IMR-90 (cell line): ENCODE data around the gene MON1A. TPM values are rescaled to one million over a fixed set of nuclear protein-coding genes. Genes with fewer than 3 reads are reported as not detected.

Experiments
- ATAC-seq: fragments of 200-7000 bp; cut with Tn5 transposase; 2 replicates; pipeline ENCODE4 v1.9.1; 2020; ENCODE audit warnings: low read depth, mild to moderate bottlenecking, moderate library complexity
- BruUV-seq: library from RNA; stranded (reverse); fragments of 400-500 nt; replicated peaks from 2 replicates; lab custom pipeline; 2021; lab: Mats Ljungman, UMichigan
- CTCF ChIA-PET: fragments of 300-600 bp; formaldehyde crosslinking; extraction: SDS; loops from one replicate; lab custom pipeline; 2021; ENCODE audit warnings: antibody characterized with exemption; lab: Yijun Ruan, JAX
- POLR2A ChIA-PET: fragments of 300-600 bp; sonication (Branson Sonifier 250); formaldehyde crosslinking; loops from one replicate; lab custom pipeline; 2022; ENCODE audit warnings: antibody characterized with exemption; ENCODE audit not compliant: unreplicated experiment; lab: Charles Lee
- DNase-seq: peaks from one replicate; pipeline ENCODE4 v3.0.0; 2013
- H2AFZ ChIP-seq: replicated peaks from 2 replicates; pipeline ENCODE3; 2013; ENCODE audit warnings: low read length, mild to moderate bottlenecking; ENCODE audit not compliant: poor library complexity
- H2AK5ac ChIP-seq: 2 replicates; pipeline ENCODE4 v1.6.1; 2013; ENCODE audit warnings: low read depth, low read length, inconsistent platforms
- H2AK9ac ChIP-seq: replicated peaks from 2 replicates; pipeline ENCODE3; 2013; ENCODE audit warnings: mild to moderate bottlenecking, low read depth, low read length, moderate library complexity; ENCODE audit not compliant: poor library complexity
- H2BK120ac ChIP-seq: 2 replicates; pipeline ENCODE4 v1.6.1; 2013; ENCODE audit warnings: low read depth, low read length, inconsistent platforms
- H2BK15ac ChIP-seq: 3 replicates; pipeline ENCODE4 v1.6.1; 2013; ENCODE audit warnings: low read depth, low read length, inconsistent platforms
- H2BK20ac ChIP-seq: 2 replicates; pipeline ENCODE4 v1.6.1; 2013; ENCODE audit warnings: low read depth, mild to moderate bottlenecking, inconsistent platforms, low read length, moderate library complexity
- H2BK5ac ChIP-seq: 2 replicates; pipeline ENCODE4 v1.6.1; 2013; ENCODE audit warnings: mild to moderate bottlenecking, low read depth, low read length, inconsistent platforms; ENCODE audit not compliant: poor library complexity, severe bottlenecking
- H3K14ac ChIP-seq: replicated peaks from 2 replicates; pipeline ENCODE4 v1.6.1; 2013; ENCODE audit warnings: low read depth, low read length, inconsistent platforms
- H3K18ac ChIP-seq: 2 replicates; pipeline ENCODE4 v1.6.1; 2013; ENCODE audit warnings: low read depth, low read length, control low read depth
- H3K23ac ChIP-seq: 2 replicates; pipeline ENCODE4 v1.6.1; 2013; ENCODE audit warnings: low read depth, low read length, inconsistent platforms
- H3K27ac ChIP-seq: 2 replicates; pipeline ENCODE4 v1.5.1; 2013; ENCODE audit warnings: mild to moderate bottlenecking, control low read depth, low read length; ENCODE audit not compliant: insufficient read depth
- H3K27me3 ChIP-seq: 2 replicates; pipeline ENCODE4 v1.6.1; 2013; ENCODE audit warnings: low read length; ENCODE audit not compliant: control insufficient read depth, insufficient read depth
- H3K36me3 ChIP-seq: 2 replicates; pipeline ENCODE4 v1.6.1; 2013; ENCODE audit warnings: low read length, mixed read lengths; ENCODE audit not compliant: control insufficient read depth, insufficient read depth
- H3K4ac ChIP-seq: 2 replicates; pipeline ENCODE4 v1.6.1; 2013; ENCODE audit warnings: low read depth, low read length, inconsistent platforms
- H3K4me1 ChIP-seq: 2 replicates; pipeline ENCODE4 v1.6.1; 2013; ENCODE audit warnings: low read length, mixed read lengths; ENCODE audit not compliant: control insufficient read depth, insufficient read depth
- H3K4me2 ChIP-seq: 2 replicates; pipeline ENCODE4 v1.6.1; 2013; ENCODE audit warnings: low read depth, mild to moderate bottlenecking, control low read depth, low read length, moderate library complexity
- H3K4me3 ChIP-seq: 2 replicates; pipeline ENCODE4 v1.5.1; 2013; ENCODE audit warnings: low read depth, mild to moderate bottlenecking, control low read depth, low read length, moderate library complexity; ENCODE audit not compliant: insufficient read depth
- H3K56ac ChIP-seq: 2 replicates; pipeline ENCODE4 v1.6.1; 2013; ENCODE audit warnings: low read length, inconsistent platforms; ENCODE audit not compliant: insufficient read depth; ENCODE audit errors: extremely low read depth
- H3K79me1 ChIP-seq, 2 experiments: 2 replicates each; pipeline ENCODE4 v1.6.1; 2013; ENCODE audit warnings: low read length in 2 of 2, inconsistent platforms in 1 of 2, low read depth in 1 of 2
- H3K9ac ChIP-seq: 2 replicates; pipeline ENCODE4 v1.6.1; 2013; ENCODE audit warnings: low read depth, low read length, control low read depth
- H3K9me1 ChIP-seq: 2 replicates; pipeline ENCODE4 v1.6.1; 2013; ENCODE audit warnings: low read length, inconsistent platforms; ENCODE audit not compliant: insufficient read depth
- H3K9me3 ChIP-seq: 2 replicates; pipeline ENCODE4 v1.6.1; 2013; ENCODE audit warnings: low read length; ENCODE audit not compliant: control insufficient read depth, insufficient read depth
- H4K20me1 ChIP-seq: 2 replicates; pipeline ENCODE4 v1.6.1; 2013; ENCODE audit warnings: low read length, inconsistent platforms; ENCODE audit not compliant: insufficient read depth
- H4K5ac ChIP-seq: 2 replicates; pipeline ENCODE4 v1.6.1; 2013; ENCODE audit warnings: mild to moderate bottlenecking, low read depth, low read length, control low read depth
- H4K8ac ChIP-seq, 2 experiments: 2 replicates each; pipeline ENCODE4 v1.6.1; 2013; ENCODE audit warnings: low read depth in 2 of 2, low read length in 2 of 2, control low read depth in 1 of 2, inconsistent platforms in 1 of 2
- H4K91ac ChIP-seq: 2 replicates; pipeline ENCODE4 v1.6.1; 2013; ENCODE audit warnings: low read depth, low read length, inconsistent platforms; ENCODE audit not compliant: insufficient read depth
- BHLHE40 ChIP-seq: fragments of 150-350 bp; IDR thresholded peaks from 2 replicates; pipeline ENCODE4 v1.6.1; 2016; ENCODE audit warnings: mild to moderate bottlenecking, low read depth, low read length
- CEBPB ChIP-seq: IDR thresholded peaks from 2 replicates; pipeline ENCODE4 v1.6.1; 2012; ENCODE audit warnings: low read depth, low read length, improper control_type of control experiment
- CHD1 ChIP-seq: IDR thresholded peaks from 2 replicates; pipeline ENCODE4 v1.6.1; 2012; ENCODE audit warnings: low read depth, low read length, improper control_type of control experiment
- FOS ChIP-seq: fragments of 150-350 bp; IDR thresholded peaks from 2 replicates; pipeline ENCODE4 v1.6.1; 2016; ENCODE audit warnings: low read depth, low read length
- MAFK ChIP-seq: IDR thresholded peaks from 2 replicates; pipeline ENCODE4 v1.6.1; 2012; ENCODE audit warnings: low read depth, low read length, improper control_type of control experiment
- MAZ ChIP-seq: IDR thresholded peaks from 2 replicates; pipeline ENCODE4 v1.6.1; 2012; ENCODE audit warnings: low read depth, mild to moderate bottlenecking, low read length, improper control_type of control experiment, moderate library complexity, borderline replicate concordance
- MXI1 ChIP-seq: IDR thresholded peaks from 2 replicates; pipeline ENCODE4 v1.6.1; 2012; ENCODE audit warnings: low read depth, mild to moderate bottlenecking, low read length, moderate library complexity, borderline replicate concordance
- NFE2L2 ChIP-seq: fragments of 150-350 bp; IDR thresholded peaks from 2 replicates; pipeline ENCODE4 v1.6.1; 2016; ENCODE audit warnings: low read depth, mild to moderate bottlenecking, low read length
- POLR2A ChIP-seq: IDR thresholded peaks from 2 replicates; pipeline ENCODE4 v1.6.1; 2012; ENCODE audit warnings: mild to moderate bottlenecking, low read depth, low read length
- RAD21 ChIP-seq: IDR thresholded peaks from 2 replicates; pipeline ENCODE4 v1.6.1; 2012; ENCODE audit warnings: low read length, improper control_type of control experiment
- RCOR1 ChIP-seq: IDR thresholded peaks from 2 replicates; pipeline ENCODE4 v1.6.1; 2012; ENCODE audit warnings: mild to moderate bottlenecking, low read length, improper control_type of control experiment; ENCODE audit not compliant: insufficient replicate concordance
- RFX5 ChIP-seq: IDR thresholded peaks from 2 replicates; pipeline ENCODE4 v1.8.0; 2012; ENCODE audit warnings: low read depth, mild to moderate bottlenecking, low read length, moderate library complexity
- SMC3 ChIP-seq: fragments of 150-350 bp; IDR thresholded peaks from 2 replicates; pipeline ENCODE4 v1.6.1; 2016; ENCODE audit warnings: low read depth, mild to moderate bottlenecking, antibody characterized with exemption, low read length, moderate library complexity
- USF2 ChIP-seq: fragments of 150-350 bp; IDR thresholded peaks from 2 replicates; pipeline ENCODE4 v1.6.1; 2017; ENCODE audit warnings: mild to moderate bottlenecking, antibody characterized with exemption, low read length, low read depth
- dilution Hi-C: fragments of 300-500 bp; cut with HindIII; formaldehyde crosslinking; loops from one replicate; pipeline ENCODE4 v1.14.3; 2018; ENCODE audit warnings: low sequenced_read_pairs; ENCODE audit not compliant: unreplicated experiment
- in situ Hi-C: fragments of 300-500 bp; cut with MboI; formaldehyde crosslinking; loops from 3 replicates; pipeline ENCODE4 v1.14.3; 2019; ENCODE audit warnings: low sequenced_read_pairs, inconsistent platforms, mixed read lengths
- intact Hi-C: fragments of 100-400 bp; cut with micrococcal nuclease; formaldehyde crosslinking; loops from 2 replicates; pipeline ENCODE4 v1.10.0; 2022
- polyA plus RNA-seq, 3 experiments: library from polyadenylated mRNA; depleted of rRNA; stranded (reverse); fragments of >200 nt; gene quantifications; 2 replicates each; pipeline ENCODE4 v1.2.3, GENCODE V29; 2012; ENCODE audit warnings: low replicate concordance in 1 of 3
- total RNA-seq: library from RNA; depleted of rRNA; stranded (reverse); fragments of >200 nt; gene quantifications from 2 replicates; pipeline ENCODE4 v1.2.3, GENCODE V29; 2012
- TF ChIP-seq, protein P1 (sequence below): fragments of 150-350 bp; IDR thresholded peaks from 2 replicates; pipeline ENCODE4 v1.6.1; 2016; ENCODE audit warnings: low read depth, mild to moderate bottlenecking, low read length, moderate library complexity, borderline replicate concordance
- TF ChIP-seq, protein P2 (sequence below): conservative IDR thresholded peaks from 2 replicates; pipeline ENCODE4 v1.5.1; 2012; ENCODE audit warnings: mild to moderate bottlenecking, low read depth, low read length, improper control_type of control experiment

The MON1A gene
- total and polyA plus RNA-seq, 2 of the 4 experiments (the other 2 are of a cell fraction): 8.2 to 13.5 TPM

DNA sequence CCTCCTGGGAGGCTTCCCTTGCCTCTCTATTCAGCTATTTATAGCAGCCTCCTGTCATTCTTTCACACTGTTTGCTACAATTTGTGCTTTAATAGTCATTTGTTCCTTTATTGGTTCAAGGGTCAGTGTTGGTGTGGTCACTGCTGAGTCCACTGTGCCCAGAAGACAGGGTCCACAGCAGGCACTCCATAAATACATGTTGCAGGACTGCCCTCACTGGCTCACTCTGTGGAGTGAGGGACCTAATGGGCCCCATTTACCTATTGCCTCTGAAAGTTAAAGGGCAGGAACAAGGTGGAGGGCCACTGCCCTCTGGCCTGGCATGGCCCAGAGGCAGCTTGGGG is 42.7 kb downstream of the MON1A start:
- intact Hi-C loops: no loop called here
- dilution Hi-C loops: no loop called here
- Histone ChIP-seq H3K4me2 (no peak overlapping the region), H3K79me1 (no peaks in the 10 kb centered on the region), H4K20me1 (no peaks in the 10 kb centered on the region), H2BK20ac (no peak overlapping the region), H2AK9ac (no peak overlapping the region), H2BK5ac (no peak overlapping the region), H4K5ac (no peak overlapping the region), H2BK120ac (no peak overlapping the region), H2BK15ac (no peak overlapping the region), H3K27me3 (peaks cover 14% of the 10 kb centered on the region), H3K36me3 (no peaks in the 10 kb centered on the region), H3K4me3 (no peak overlapping the region), H3K9ac (no peak overlapping the region), H4K8ac (no peak overlapping the region), H3K4ac (no peak overlapping the region), H3K9me1 (no peaks in the 10 kb centered on the region), H3K56ac (no peak overlapping the region), H3K9me3 (no peaks in the 10 kb centered on the region), H3K27ac (no peak overlapping the region), H2AFZ (no peak overlapping the region), H4K91ac (no peak overlapping the region), H2AK5ac (no peak overlapping the region), H3K14ac (no peak overlapping the region), H3K18ac (no peak overlapping the region), H3K4me1 (peaks cover under 1% of the 10 kb centered on the region; the same call in 1 of the 2 replicates), H3K23ac (no peak overlapping the region)
- in situ Hi-C loops: no loop called here
- ChIA-PET POLR2A (no interaction called here), CTCF (no interaction called here)
- no peak for TF ChIP-seq BHLHE40
- TF ChIP-seq FOS: no peak
- TF ChIP-seq NFE2L2: no peak
- TF ChIP-seq, protein P1, sequence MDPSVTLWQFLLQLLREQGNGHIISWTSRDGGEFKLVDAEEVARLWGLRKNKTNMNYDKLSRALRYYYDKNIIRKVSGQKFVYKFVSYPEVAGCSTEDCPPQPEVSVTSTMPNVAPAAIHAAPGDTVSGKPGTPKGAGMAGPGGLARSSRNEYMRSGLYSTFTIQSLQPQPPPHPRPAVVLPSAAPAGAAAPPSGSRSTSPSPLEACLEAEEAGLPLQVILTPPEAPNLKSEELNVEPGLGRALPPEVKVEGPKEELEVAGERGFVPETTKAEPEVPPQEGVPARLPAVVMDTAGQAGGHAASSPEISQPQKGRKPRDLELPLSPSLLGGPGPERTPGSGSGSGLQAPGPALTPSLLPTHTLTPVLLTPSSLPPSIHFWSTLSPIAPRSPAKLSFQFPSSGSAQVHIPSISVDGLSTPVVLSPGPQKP: no peak
- no peak for TF ChIP-seq CEBPB
- TF ChIP-seq RFX5: no peak
- TF ChIP-seq MAFK: no peak
- TF ChIP-seq SMC3: no peak
- TF ChIP-seq, protein P2, sequence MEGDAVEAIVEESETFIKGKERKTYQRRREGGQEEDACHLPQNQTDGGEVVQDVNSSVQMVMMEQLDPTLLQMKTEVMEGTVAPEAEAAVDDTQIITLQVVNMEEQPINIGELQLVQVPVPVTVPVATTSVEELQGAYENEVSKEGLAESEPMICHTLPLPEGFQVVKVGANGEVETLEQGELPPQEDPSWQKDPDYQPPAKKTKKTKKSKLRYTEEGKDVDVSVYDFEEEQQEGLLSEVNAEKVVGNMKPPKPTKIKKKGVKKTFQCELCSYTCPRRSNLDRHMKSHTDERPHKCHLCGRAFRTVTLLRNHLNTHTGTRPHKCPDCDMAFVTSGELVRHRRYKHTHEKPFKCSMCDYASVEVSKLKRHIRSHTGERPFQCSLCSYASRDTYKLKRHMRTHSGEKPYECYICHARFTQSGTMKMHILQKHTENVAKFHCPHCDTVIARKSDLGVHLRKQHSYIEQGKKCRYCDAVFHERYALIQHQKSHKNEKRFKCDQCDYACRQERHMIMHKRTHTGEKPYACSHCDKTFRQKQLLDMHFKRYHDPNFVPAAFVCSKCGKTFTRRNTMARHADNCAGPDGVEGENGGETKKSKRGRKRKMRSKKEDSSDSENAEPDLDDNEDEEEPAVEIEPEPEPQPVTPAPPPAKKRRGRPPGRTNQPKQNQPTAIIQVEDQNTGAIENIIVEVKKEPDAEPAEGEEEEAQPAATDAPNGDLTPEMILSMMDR: no peak
- TF ChIP-seq MAZ: no peak
- no peak for TF ChIP-seq RAD21
- no peak for TF ChIP-seq CHD1
- no peak for TF ChIP-seq USF2
- no peak for TF ChIP-seq MXI1
- no peak for TF ChIP-seq POLR2A
- no peak for TF ChIP-seq RCOR1
- ATAC-seq (no peak), DNase-seq (no peak)
- no TSS peak for BruUV-seq
